NAMALWA (cell line): ENCODE results near the gene CAPN5.

ENCODE experiments used
- DNase-seq: peaks from one replicate; pipeline ENCODE4 v3.0.0-alpha.2; 2015; ENCODE audit warnings: low spot score

CAPN5 gene

DNA sequence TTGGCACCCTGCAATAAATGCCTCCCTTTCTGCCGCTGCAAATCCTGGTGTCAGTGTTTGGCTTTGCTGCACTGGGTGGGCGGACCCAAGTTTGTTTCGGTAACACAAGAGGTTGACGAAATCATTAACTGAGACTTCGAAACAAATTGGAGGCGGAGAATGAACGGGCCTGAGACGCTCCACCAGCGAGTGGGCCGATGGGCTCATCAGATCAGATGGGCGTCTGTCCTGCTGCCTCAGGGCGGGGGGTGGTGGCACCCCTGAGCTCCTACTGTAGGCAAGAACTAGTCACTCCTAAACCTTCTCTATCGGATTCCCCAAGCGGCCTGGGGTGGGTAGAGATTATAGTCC is 918 bp upstream of the CAPN5 start:
- no peak for DNase-seq

DNA sequence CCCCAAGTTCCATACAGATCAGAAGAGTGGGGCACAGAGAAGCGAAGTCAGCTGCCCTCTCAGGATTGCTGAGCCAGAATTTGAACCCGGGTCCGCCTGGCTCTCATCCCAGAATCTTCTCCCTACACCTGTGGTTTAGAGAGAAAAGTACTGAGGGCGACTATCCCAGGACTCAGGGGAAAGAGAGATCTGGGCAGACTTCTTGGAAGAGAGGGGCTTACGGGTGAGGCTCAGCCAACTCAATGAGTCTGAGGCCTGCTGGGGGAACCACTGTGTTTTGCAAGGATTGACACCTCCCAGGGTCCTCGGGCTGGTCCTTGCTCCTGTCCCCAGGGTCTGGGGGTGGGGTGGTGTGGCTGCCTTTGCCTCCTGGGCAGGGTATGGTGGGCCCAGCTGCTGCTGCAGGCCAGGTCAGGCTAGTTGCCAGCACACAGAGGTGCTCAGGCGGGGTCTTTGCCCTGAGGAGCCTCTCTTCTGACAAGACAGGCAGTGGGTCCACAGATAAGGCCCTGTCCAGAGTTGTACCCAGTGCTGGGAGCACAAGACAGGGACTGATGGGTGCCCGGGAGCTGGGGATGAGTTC is 1.2 kb downstream of the CAPN5 start:
- DNase-seq = no peak

DNA sequence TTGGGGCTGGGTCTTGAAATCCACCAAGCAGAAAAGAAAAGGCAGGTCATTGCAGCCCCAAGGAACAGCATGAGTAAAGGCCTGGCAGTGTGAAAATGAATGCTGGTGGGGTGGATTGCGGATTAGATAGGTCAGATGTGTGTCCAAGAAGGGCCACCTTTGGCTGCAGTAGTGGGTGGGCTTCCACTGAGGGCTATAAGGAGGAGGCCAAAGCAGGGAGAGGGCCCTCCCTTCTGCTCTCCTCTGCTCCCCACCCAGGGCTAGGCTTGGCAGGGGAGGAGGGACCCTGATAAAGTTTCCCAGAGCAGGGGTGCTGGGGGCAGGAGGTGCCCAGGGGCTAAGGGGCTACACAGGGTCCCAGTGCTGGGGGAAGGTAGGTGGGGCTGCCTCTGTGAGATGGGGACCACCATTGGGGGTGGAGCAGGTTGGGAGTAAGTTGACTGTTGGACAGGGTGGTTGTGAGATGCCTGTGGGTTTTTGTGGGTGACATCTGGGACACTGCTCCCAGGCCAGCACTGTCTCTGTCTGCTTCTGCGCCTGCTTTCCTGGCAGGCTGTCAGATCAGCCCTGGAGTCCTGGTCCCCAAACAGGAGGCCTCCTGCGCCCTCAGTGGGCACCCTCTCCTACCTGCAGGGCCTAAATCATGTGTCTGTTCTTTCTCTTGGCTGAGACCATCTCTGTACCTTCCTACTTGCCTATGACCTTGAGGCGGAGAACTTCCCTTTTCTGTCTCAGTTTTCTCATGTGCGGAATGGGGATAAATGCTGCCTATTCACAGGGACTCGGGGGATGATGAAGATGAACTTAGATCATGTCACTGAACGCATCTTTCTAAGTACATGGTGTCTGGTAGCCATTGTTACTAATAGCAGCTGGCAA is 1.9 kb downstream of the CAPN5 start:
- DNase-seq = no peak

DNA sequence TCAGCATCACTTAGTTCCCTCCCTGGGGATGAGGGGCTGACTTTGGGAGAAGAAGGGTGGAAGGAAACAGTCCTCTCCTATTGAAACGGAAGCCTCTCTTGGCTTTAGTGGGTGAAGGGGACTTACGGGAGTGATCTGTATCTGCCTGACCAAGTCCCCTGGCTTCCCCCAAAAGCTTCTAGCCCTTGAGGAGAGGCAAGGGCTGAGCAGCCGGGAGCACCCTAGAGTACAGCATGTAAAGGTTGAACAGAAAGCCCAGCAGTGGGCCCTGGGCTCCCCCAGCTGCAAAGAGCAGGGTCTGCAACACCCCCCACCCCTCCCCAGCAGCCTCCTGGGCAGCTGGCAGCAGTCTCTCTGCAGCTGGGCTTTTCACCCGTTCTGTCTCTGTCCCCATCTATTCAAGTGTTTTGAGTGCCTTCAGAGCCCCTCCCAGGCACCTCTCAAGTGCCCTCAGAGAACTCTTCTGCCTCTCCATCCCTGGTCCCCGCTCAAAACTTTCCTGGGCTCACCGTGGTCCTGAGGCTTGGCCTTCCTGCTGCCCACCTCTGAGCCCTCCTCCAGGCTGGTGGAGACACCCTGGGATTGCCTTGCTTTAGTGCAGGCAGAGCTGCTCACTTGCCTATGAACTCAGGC is 2.7 kb downstream of the CAPN5 start:
- DNase-seq = no peak

DNA sequence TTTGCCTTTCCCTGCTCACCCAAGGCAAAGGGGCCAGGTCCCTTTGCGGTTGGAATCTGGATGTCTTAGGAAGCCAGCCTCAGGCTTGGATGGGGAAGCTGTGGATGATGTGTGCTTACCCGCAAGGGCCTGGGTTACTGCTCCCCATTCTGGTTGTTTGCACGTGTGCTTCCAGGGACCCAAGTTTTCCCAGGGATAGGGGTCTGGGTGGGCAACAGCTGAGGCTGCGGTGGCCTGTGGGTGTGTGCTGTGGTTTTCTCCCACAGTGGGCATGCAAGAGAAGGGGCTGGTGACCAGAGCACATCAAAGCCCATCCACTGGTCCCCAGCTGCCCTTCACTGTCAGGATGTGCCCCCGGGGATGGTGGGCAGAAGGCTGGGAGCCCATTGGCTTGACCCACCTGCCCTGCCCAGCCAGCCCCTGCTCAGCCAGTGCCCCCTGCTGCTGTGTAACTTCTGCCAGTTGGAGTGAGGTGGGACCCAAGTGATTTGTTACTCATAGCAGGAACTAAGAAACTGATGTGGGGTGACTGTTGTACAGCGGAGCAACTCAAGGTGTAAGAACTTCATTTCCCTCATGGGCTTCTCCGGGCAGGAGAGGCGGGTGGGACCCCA is 3.3 kb downstream of the CAPN5 start:
- DNase-seq = no peak

DNA sequence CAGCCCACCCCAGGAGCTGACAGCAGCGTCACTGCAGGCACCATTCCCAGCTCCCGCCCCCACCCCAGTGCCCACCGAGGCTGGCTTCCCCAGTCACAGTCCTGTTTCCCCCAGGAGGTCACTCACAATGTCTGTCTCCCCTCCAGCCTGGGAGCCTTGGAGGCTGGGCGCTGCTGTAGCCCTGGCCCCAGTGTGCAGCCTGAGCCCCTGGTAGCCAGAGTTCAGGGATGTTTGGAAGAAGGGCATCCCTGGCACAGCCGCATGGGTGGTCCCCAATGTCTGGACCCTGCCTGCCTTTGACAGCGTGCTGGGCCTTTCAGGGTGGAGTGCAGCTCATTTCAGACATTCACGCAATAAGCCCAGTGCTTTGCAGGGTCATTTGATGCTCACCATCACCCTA is 4.3 kb downstream of the CAPN5 start:
- DNase-seq = no peak

DNA sequence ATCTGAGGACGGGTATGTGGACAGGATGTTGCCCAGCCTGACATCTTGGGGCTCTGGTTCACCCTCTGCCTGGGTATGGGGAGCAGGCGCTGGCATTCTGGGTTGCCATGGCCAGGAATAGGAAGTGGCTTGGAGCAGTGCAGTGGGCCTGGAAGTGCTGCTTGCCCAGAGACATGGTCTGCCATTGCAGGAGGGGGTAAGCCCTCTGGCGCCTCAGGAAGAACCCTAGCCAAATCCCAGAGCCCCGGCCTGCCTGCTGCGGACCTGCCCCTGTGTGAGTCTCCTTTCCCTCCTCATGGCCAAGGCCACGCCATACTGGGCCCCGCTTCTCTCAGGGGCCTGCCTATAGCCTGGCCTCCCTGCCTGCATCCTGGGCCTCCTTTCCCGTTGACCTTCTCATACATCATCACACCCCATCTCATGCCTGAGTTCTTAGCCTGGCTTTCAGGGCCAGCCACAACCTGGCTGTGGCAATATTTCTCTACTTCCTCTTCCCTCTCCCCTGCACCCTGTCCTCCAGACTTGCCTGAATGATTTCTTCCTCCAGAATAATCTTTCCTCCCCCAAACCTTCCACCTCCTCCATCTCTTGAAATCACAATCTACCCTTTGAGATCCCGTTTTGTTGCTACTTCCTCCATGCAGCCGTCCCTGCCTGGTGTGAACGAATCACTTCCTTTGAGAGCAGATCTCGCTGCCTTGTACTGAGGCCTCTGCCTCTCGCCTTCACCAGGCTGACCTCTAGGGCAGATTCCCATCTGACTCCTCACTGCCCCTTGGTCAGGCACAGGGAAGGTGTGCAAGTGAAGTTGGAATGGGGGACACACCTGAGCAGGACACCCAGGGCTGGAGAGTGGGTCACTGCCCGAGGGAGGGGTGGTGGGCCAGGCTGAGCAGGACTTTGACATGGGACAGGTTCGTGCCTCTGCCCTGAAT is 5.2 kb downstream of the CAPN5 start:
- DNase-seq = no peak

DNA sequence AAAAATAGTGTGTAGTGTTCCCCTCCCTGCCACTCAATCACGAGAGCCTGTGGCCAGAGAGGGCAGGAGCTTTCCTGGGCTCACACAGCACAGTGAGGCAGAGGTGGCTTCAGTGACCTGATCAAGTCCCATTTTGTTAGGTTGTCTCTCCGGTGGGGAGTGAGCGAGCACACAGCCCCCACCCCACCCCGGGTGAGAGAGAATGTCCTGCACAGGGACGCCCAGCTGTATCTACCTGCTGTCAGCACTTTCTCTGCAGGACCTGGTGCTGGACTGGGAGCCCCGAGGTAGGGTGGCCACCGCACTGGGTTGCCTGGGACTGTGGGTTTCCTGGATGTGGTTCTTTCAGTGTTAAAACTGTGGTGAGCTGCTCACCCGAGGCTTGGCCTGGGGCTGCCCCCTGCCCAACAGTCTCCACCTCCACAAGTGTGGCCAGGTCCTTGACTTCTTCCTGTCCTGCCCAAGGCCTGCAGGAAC is 6.1 kb downstream of the CAPN5 start:
- no peak for DNase-seq

DNA sequence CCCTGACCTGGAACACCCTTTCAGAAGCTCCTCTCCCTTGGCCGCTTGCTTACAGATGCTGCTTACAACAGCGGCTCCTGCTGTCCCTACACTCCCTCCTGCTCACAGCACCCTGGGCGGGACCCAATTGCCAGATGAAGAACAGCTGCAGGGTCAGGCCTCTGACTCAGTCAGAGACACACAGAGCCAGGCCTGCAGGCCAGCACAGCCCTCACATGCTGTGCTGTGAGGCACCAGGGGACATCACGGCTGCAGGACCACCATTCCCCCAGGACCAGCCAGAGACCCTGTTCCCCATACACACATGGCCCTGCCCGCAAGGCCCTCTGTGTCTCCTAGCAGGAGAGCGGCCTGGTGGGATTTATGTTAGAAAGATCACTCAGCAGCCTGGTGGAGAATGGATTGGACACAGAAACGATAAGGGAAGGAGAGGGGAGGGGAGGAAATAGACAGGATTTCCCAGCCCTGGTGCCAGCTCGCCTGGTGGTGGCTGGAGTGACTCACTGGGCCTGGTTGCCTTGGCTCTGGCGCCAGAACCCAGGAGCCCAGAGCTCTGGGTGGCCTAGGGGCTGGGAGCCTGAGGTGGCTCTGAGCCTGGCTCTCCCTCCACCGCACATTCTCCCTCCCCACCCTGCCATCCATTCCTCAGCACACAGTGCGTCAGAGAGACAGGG is 6.7 kb downstream of the CAPN5 start:
- DNase-seq = no peak

DNA sequence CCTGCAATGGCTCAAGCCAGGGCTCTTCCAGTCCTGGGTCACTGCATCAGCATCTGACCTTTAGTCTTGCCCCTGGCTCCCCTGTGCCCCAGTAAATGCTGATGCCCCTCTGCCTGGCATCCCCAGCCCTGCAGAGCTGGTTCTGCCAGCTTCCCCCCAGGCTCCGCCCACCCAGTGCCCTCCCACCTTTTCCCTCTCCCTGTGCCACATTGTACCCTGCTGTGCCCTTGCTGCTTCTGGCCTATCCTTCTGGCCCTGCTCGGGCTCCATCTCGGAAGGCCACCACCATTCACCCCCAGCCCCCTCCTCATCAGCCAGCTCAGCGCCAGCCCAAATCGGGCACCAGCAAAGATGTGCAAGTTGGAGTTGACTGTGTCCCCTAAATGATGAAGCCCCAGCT is 7.4 kb downstream of the CAPN5 start:
- DNase-seq = no peak

DNA sequence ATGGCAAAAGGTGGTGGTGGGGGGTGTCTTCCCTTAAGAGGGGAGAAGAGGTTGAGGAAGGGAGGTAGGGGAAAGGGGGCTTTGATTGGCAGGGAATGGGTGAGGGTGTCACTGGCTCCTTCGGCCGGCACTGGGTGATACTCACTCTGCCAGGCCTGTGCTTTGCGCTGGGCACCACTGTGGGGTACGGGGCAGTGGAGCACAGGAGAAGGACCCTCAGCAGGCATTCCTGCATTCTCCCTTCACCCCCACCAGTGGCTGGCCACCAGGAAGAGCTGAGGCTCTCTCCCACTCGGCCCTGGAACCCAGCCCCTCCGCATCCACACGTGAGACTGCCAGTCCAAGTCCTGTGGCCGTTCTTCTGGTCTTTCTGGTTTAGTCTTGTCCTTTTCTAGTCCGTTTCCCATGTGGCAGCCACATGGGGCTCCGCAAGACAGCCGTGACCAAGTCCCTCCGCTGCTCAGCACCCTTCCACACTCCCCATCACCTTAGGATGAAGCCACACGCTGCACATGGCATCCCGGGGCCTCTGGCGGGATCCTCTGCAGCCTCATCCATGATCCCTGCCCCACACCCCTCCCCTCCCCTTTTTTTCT is 8.0 kb downstream of the CAPN5 start:
- DNase-seq = no peak

DNA sequence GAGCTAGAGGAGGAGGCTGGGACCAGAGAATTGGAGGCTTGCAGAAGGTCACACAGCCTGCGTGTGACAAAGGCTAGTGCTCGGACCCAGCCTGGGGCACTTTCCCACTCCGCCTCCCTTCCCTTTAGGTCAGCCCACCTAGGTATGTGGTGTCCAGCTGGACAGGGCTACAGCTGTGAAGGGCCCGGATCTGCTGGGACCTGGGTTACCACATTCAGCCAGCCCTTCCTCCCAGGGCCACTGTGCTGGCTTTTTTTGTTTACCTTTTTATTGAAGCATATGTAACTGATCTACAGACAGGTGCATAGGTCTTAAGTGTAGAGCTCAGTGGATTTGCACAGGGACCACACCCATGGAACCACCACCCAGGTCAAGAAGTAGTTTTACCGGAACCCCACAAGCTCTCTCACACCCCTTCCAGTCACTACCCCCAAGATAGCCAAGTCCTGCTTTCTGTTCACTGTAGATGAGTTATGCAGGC is 8.7 kb downstream of the CAPN5 start:
- DNase-seq = no peak

DNA sequence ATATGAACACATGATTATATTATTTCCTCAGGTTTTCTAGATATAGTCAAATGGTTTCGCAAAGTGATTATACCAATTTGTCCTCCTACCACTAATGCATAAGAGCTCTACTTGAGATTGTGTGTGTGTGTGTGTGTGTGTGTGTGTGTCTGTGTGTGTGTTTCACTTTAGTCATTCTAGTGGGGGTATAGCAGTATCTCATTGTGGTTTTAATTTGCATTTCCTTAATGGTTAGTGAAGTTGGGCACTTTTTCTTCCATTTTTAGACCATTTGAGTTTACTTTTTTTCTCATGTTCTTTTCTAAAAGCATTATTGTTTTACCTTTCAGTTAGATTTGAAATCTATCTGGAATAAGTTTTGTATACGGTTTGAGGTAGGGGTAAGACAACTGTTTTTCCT is 12.9 kb downstream of the CAPN5 start:
- DNase-seq = no peak

DNA sequence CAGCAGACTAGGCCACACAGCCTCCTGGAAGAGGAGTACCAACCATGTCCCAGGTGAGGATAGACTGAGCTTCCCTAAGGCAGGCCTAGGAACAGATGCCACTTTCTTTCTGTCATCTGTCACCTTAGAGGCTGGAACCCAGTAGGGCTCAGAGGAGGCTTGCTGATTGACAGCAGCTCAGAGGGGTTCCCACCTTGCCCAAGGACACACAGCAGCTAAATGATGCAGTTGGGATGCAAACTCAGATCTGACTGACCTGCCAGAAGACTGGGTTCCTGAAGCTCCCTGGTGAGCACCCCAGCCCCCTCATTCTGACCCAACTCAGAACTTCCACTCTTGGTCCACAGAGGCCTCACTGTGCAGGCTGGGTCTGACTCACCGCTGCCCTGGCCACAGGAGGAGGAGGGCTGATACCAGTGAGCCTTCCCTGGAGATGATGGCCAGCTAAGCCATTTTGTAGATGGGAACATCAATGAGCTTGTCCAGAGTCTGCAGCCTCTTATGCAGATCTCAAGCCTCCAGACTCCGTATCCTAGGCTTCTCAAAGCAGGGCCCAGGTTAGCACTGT is 14.0 kb downstream of the CAPN5 start:
- DNase-seq = no peak

DNA sequence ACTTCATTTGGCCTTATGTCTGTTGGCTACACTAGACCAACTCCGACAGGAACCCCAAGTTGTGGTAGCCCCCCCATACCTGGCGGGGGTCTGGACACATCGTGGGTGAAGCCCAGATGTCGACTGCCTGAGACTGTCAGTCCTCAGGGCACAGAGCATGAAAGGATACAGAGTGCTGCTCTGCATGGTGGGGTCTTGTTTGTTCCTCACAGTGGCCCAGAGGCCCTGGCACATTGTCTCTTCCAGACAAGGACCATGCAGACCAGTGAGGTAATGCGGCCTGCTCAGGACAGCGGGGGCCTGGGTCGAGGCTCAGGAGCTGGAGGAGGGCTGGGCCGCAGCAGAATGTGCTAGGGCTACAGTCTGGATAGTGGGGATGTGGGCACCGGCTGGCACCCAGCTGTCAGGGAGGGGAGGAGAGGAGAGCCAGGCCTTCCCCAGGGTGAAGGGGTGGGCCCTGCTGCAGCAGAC is 14.6 kb downstream of the CAPN5 start:
- DNase-seq = no peak

DNA sequence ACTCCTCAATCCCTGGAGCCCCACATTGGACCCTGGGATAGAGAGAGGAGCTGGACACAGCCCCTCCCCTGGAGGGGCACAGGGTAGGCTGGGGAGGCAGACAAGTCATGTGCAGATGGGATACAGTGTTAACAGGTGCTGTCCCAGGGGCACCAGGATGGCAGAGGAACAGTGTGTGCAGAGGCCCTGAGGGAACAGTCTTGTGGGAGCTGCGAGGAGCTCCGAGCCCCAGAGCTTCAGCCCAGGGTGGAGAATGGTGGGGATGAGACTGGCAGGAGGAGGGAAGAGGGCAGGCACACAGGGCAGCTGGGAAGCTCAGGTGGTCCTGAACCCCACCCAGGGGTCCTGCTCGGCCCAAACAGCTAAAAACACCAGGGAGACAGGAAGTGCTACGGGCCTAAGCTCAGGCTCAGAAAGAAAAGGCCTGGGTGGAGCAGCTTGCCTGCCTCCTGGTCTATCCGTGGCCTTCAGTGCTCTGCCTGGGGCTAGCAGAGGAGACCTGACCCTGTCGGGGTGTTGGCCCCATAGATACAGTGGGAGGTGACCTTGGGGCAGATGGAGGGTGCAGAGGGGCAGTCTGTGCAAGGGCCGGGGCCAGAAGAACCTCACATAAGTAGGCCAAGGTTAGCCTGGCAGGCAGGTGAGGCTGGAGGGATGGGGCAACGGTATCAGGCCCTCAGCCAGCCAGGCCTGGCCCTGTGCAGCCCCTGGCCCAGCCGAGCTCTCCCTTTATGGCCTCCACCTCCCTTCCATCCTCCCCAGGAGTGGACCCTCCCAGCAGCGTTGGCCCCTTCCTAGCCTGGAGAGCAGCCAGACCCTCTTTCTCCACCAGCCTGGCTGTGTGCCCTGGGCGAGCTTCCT is 15.4 kb downstream of the CAPN5 start:
- no peak for DNase-seq

DNA sequence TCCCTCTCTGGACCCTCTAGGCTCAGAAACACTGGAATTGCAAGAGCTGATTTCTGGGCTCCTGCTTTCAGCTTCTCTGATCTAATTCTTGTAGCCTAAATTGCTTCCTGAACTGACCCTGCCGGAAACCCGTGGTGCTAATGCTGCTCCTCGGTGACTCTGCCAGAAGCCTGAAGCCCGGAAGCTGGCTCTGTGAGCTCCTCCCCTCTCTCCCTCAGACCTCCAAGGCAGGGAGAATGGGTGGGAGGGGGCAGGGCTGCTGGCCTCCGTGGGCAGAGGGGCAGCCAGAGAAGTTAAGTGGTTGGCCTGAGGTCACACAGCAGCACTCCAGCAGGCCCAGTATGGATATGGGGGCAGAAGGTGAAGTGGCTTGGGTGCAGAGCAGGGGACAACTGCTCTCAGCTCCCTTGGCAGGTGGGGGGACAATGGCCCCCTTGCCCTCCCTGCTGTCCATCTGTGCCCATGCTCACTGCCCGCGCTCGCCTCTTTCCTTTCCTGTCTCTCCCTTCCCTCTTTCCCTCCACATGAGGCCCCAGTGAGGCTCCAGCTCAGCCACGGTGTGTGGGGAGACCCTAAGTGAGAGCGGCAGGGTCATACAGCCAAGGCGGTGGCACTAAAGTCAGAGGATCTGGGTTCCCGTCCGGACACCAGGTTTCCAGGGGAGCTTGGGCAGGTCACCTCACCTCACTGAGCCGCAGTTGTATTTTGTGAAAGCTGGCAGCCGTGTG is 16.2 kb downstream of the CAPN5 start:
- DNase-seq = no peak

DNA sequence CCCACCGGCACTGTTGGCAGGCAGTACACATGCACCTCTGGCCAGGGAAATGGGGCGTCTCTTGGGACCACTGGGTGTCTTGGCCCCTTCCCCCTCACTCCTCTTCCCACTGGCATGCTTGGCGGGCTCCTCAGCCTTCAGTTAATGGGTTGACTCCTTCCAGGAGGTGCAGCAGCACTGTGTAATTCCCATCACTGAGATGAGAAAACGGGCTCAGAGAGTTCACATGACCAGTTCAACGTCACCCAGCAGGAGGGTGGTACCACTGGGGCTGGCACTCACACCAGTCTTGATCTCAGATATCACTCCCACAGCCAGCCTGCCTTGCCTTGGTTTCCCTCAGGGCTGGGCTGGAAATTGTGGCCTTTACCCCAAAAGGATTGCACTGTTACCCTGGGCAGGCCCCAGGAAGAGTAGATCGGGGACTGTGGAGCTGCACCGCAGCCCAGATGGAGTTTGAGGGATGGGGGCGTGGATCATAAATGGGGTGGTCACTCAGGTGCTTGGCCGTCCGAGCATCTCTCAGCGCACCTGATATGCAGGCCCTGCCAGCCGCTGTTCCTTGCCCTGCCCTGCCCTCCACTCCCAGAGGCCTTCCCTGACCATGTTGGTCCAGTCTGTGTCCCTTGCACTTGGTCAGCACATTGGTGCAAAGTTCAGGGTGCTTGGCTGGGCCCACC is 16.9 kb downstream of the CAPN5 start:
- DNase-seq = no peak
